Suprapubic skin (tissue), 4 donors: ENCODE data around the gene ITGA4.

ENCODE experiments used
- CTCF ChIP-seq, 2 donors: fragments of 200-600 bp in 1 of 2; fragments of 450-650 bp in 1 of 2; sonication (generic) in 1 of 2; IDR thresholded peaks; one replicate each; pipeline ENCODE4 v1.5.1; 2016 to 2019; ENCODE audit warnings: antibody characterized with exemption in 2 of 2, mild to moderate bottlenecking in 1 of 2, moderate library complexity in 1 of 2
- EP300 ChIP-seq: sonication (generic); formaldehyde crosslinking; IDR thresholded peaks from one replicate; pipeline ENCODE4 v1.6.1; 2017; ENCODE audit warnings: antibody characterized with exemption
- POLR2A ChIP-seq, 2 donors: fragments of 450-650 bp; IDR thresholded peaks; one replicate each; pipeline ENCODE4 v1.6.1; 2017; ENCODE audit warnings: antibody characterized with exemption in 2 of 2, mild to moderate bottlenecking in 2 of 2, moderate library complexity in 2 of 2
- POLR2AphosphoS5 ChIP-seq, 3 donors: sonication (generic); formaldehyde crosslinking; IDR thresholded peaks; one replicate each; pipeline ENCODE4 v1.6.1; 2017; ENCODE audit warnings: antibody characterized with exemption in 3 of 3

- TF ChIP-seq CTCF (IDR thresholded peaks at IDR 0.05) = no peak
- TF ChIP-seq EP300 = no peak
- no peak for TF ChIP-seq POLR2A (IDR thresholded peaks at IDR 0.05)
- no peak for TF ChIP-seq POLR2AphosphoS5 (IDR thresholded peaks at IDR 0.05)
Measured at GRCh38 chr2:181430406-181431118, 26.6 kb upstream of the ITGA4 start.
